Activated CD8-positive, alpha-beta memory T cell treated with anti-CD3 and anti-CD28 coated beads, Interleukin-2, amount 50 U/mL, for 1 hour (primary cell): ENCODE data around the gene GPR180.
"Not testable (repeated sequence)": the region's sequence is repeated elsewhere in the genome, so short reads cannot be mapped to it uniquely, and the experiment has no call there.

ENCODE experiments used
- DNase-seq: peaks from one replicate; pipeline ENCODE4 v3.0.0-alpha.2; 2020; ENCODE audit errors: extremely low read depth

GPR180 gene

DNA sequence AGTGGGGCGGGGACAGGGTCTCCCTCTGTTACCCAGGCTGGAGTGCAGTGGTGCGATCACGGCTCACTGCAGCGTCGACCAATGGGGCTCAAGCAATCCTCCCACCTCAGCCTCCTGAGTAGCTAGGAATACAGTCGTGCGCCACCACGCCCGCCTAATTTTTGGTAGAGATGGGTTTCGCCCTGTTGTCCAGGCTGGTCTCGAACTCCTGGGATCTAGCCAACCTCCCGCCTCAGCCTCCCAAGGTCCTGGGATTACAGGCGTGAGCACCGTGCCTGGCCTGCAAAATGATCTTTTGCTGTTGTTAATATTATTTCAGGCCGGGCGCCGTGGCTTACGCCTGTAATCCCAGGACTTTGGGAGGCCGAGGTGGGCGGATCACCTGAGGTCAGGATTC, 5.1 kb upstream of the GPR180 start:
- no peak for DNase-seq

DNA sequence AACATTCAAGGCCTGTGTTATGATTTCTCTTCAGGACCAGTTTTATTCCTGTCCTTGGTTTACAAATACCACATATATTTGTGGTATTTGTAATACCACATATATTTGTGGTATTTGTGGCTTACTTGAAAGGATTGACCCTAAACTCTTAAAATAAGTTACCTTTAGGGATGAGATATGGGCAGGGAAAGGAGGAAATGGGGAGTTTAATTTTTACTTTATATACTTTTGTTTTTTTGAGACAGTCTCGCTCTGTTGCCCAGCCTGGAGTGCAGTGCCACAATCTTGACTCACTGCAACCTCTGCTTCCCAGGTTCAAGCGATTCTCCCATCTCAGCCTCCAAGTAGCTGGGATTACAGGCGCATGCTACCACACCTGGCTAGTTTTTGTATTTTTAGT, 3.4 kb upstream of the GPR180 start:
- no peak for DNase-seq

DNA sequence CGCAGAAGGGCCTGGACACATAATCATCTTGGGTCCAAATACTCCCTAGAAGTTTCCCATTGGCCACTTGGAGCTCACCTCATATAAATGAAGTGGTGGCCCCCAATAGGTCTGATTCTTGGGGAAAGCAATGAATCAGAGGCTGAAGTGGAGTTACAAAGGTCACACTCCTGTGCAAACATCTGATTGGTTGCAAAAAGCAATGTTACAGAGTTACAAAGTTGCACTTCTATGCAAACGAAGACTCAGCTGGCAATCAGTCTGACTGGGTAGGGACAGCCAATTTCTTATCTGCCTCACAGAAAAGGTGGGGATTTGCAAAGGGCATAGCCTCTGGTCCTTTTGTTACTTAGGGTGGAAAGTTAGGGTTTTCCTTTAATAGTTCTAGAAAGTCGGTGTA, 1.8 kb upstream of the GPR180 start:
- DNase-seq: no peak

DNA sequence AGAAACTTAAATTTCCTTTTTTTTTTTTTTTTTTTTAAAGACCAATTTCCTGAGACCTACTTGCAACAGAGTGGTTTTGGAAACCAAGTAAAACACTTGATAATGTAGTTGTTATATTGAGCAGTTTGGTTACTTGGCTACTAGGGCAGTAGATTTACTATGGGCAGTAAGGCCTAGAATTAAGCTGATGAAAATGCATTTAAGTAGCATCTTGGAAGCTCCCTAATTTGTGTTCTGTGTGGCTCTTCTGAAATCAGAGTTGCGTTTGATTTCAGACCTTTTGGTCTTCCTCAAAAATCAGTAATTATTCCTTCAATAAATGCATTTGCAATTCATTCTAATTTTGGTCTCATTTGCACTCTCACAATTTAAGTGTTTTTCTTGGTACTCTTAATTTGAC, 810 bp downstream of the GPR180 start:
- no peak for DNase-seq

DNA sequence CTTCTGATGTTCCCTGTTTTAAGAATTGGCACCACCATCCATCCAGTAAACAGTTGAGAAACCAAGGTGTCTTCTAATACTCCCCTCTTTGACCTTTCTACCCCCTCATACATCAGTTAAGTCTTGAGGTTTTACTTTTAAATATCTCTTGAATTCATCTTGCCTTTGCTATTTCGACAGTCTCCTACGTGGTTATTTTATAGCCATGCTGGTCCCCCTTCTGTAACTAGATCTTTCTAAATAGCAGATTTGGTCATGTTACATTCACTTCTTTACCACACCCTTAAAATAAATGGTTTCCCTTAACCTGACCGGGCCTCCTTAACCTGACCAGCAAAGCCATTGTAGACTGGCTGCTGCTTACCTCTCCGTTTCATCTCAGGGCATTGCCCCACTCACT, 5.4 kb downstream of the GPR180 start:
- DNase-seq: no peak

DNA sequence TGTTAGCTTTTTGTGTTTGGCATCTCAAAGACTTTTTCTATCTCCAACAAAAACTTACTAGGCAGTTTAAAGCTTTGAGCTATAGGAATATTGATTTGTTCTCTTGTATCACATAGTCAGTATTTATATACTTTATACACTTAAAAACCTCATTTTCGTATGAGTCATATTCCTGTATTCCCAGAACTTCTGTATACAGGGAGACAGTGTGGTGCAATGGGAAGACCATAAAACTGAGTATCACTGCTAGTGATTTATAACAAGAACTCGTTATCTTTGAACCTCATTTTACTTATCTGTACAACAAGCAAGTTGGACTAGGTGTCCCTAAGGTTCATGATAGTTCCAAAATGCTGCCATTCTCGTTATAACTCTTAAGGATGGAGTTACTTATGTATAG, 6.3 kb downstream of the GPR180 start:
- no peak for DNase-seq

DNA sequence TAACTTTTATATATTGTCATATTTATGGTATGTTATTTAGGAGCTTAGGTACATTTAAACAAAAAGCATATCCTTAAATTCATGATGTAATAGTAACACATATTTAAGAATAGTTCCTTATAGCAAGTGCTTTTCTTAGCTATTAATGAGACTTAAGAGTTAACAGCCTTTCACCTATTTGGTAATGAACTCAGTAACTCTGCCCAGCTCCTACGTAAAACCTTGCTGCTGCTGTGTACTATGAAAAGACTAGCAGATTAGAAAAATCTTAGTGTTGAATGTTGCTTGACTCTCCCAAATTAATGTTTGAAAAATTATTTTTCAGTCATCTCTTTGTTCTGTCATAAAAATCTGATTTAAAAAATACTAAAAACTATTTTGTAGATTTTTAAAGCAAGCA, 6.9 kb downstream of the GPR180 start:
- DNase-seq: no peak

- no peak for DNase-seq
Observed at GRCh38 chr13:94609196-94609595, 7.5 kb downstream of the GPR180 start.

GRCh38 chr13:94610475-94610874, 8.8 kb downstream of the GPR180 start:
- DNase-seq: no peak

DNA sequence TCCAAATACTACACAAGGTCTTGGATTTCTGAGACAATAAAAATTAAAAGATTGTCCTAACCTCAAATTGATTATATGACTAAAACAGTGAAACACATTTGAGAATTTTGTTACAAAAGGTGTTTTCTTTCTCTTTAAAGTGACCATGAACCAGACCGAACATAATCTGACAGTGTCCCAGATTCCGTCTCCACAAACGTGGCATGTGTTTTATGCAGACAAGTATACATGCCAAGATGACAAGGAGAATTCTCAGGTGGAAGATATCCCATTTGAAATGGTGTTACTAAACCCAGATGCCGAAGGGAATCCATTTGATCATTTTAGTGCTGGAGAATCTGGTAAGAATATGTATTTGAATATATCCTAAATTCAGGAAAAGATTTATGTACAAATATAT, 10.4 kb downstream of the GPR180 start:
- no peak for DNase-seq

DNA sequence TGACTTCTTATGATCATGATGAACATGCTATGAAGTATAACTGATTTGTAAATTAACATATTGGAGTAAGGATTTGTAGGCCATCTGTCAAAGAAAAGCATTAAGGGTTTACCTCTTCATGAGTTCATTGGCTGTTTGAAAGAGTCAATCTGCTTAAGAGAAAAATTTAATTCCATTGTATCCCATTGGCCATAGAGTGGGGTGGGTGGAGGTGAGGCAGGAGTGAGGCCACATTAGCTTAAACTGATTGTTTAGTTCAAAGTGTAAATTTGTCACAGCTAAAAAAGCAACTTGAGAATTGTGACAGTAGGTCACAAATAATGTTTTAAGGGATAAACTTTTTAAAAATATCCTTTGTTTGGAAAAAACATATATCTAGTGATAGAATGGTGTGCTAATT, 11.4 kb downstream of the GPR180 start:
- no peak for DNase-seq

DNA sequence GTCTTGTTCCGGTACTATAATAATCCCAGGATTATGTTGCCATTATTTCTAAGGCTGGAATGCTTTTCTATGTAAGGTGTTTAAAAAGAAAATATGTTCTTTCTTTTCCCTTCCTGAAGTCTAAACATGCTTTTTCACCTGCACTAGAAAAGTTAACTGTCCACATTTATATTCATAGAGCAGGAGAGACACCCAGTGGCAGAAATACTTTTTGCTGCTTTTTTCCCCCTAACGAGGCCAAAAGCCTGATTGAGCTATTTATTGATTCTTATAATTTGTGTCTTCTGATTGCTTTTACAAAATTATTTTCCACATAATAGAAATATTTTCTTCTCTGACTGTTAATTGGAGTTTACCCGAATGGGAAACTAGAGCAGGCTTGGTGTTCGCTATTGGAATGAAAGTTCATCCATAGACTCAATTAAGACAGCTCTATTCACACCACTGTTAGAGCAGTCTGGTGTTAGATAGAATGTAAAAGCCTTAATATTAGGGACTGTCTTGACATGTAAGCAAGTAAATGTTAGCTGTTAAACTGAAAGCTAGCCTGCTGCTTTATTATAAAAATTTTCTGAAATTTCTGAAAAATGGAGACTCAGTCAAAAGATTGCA, 15.8 kb downstream of the GPR180 start:
- no peak for DNase-seq

- no peak for DNase-seq
Observed at GRCh38 chr13:94620286-94620896, 18.7 kb downstream of the GPR180 start.

- no peak for DNase-seq
Observed at GRCh38 chr13:94622344-94622743, 20.7 kb downstream of the GPR180 start.

DNA sequence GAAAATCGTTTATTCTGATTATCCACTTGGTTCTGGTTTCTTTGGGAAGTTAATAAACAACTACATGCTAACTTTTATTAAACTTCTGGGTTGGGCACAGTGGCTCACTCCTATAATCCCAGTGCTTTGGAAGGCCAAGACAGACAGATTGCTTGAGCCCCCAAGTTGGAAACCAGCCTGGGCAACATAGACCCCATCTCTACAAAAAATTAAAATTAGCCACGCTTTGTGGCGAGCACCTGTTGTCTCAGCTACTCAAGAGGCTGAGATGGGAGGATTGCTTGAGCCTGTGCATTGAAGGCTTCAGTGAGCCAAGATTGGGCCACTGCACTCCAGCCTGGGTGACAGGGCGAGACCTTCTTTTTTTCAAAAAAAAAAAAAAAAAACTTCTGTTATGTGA, 21.7 kb downstream of the GPR180 start:
- DNase-seq: no peak

GRCh38 chr13:94630858-94631257, 29.2 kb downstream of the GPR180 start:
- DNase-seq: no peak

DNA sequence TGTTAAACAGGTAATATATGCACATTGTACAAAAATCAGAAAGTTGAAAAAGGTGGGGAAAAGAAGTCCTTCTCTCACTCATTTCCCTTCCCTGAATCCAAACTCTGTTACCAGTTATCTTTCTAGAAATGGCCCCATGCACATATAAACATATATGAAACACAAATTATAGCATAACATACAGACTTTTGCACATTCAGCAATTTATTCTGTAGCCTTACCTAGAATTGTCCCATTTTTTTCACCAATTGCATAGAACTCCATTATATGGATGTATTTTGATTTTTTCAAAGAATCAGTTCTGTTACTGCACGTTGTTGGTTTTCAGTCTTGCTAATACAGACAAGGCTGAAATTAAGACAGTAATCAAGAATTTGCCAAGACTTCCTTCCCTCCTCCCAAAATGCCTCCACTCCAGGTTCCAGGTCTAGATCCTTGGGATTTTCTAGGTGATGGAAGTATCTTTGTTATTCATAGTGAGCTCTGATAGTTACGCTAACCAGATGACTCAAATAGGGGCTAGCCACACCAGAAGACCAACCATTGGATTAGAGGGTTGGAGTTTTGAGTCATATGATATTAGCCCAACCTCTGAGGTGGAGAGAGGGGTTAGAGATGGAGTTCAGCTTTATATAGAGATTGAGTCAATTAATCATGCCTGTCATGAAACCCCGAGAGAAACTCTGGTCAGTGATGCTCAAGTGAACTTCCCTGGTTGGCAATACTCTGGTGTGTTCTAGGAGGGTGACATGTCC, 30.7 kb downstream of the GPR180 start:
- no peak for DNase-seq

GRCh38 chr13:94636096-94636495, 34.4 kb downstream of the GPR180 start:
- not testable (repeated sequence) for DNase-seq

GRCh38 chr13:94636942-94637578, 35.4 kb downstream of the GPR180 start:
- no peak for DNase-seq

DNA sequence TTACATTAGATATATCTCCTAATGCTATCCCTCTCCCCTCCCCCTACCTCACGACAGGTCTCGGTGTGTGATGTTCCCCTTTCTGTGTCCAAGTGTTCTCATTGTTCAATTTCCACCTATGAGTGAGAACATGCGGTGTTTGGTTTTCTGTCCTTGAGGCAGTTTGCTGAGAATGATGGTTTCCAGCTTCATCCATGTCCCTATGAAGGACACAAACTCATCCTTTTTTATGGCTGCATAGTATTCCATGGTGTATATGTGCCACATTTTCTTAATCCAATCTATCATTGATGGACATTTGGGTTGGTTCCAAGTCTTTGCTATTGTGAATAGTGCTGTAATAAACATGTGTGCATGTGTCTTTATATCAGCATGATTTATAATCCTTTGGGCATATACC, 36.0 kb downstream of the GPR180 start:
- DNase-seq: not testable (repeated sequence)

DNA sequence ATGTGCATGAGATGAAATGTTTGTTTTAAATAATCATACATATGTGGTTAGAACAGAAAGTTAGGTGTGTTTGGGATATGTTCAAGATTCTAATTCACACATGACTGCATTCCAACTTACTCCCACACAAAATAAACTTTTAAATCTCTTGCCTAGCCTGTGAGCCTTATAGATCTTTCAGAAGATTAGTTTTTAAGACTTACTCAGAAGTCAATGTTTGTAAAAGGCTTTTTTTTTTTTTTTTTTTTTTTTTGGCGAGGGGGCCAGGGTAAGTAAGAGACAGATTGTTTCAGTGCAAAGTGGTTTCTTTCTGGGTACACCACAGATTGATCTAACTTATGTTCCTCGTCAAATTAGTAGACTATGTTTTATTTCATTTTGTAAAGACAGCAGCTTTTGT, 39.1 kb downstream of the GPR180 start:
- DNase-seq: no peak

GRCh38 chr13:94641409-94641941, 39.8 kb downstream of the GPR180 start:
- DNase-seq: no peak

GRCh38 chr13:94646904-94647303, 45.2 kb downstream of the GPR180 start:
- no peak for DNase-seq
